HG03469 (cell line): ENCODE results near the gene PPFIA4.

Experiments
- ATAC-seq: cut with Tn5 transposase; IDR thresholded peaks from one replicate; pipeline ENCODE4 v1.9.1; 2021; ENCODE audit warnings: mild to moderate bottlenecking, moderate library complexity, moderate number of reproducible peaks; ENCODE audit not compliant: unreplicated experiment

Gene PPFIA4

GRCh38 chr1:203098445-203098844 is 72.2 kb downstream of the PPFIA4 start:
- ATAC-seq = no peak

GRCh38 chr1:203098914-203099520 is 72.7 kb downstream of the PPFIA4 start:
- no peak for ATAC-seq

- no peak for ATAC-seq
Measured at GRCh38 chr1:203099805-203100515, 73.7 kb downstream of the PPFIA4 start.

GRCh38 chr1:203100516-203100869 is 74.2 kb downstream of the PPFIA4 start:
- ATAC-seq = no peak

- no peak for ATAC-seq
Measured at GRCh38 chr1:203101813-203102634, 75.7 kb downstream of the PPFIA4 start.

- no peak for ATAC-seq
Measured at GRCh38 chr1:203103216-203103615, 76.9 kb downstream of the PPFIA4 start.

- no peak for ATAC-seq
Measured at GRCh38 chr1:203103829-203104495, 77.7 kb downstream of the PPFIA4 start.

- ATAC-seq = no peak
Measured at GRCh38 chr1:203104789-203105390, 78.6 kb downstream of the PPFIA4 start.

- ATAC-seq = no peak
Measured at GRCh38 chr1:203112475-203112874, 86.2 kb downstream of the PPFIA4 start.

- ATAC-seq = no peak
Measured at GRCh38 chr1:203113308-203113707, 87.0 kb downstream of the PPFIA4 start.

- no peak for ATAC-seq
Measured at GRCh38 chr1:203114202-203114601, 87.9 kb downstream of the PPFIA4 start.

- no peak for ATAC-seq
Measured at GRCh38 chr1:203116091-203116820, 90.0 kb downstream of the PPFIA4 start.

- no peak for ATAC-seq
Measured at GRCh38 chr1:203117611-203118575, 91.6 kb downstream of the PPFIA4 start.

- no peak for ATAC-seq
Measured at GRCh38 chr1:203120325-203121153, 94.2 kb downstream of the PPFIA4 start.

GRCh38 chr1:203121186-203122015 is 95.1 kb downstream of the PPFIA4 start:
- ATAC-seq = no peak

- no peak for ATAC-seq
Measured at GRCh38 chr1:203122159-203122558, 95.9 kb downstream of the PPFIA4 start.

GRCh38 chr1:203124011-203124410 is 97.7 kb downstream of the PPFIA4 start:
- no peak for ATAC-seq
